Loucy (cell line): Measurements from ENCODE around the gene STX8.

Experiments
- EZH2phosphoT487 ChIP-seq: fragments of 200-600 bp; IDR thresholded peaks from 2 replicates; pipeline ENCODE4 v1.6.1; 2018; ENCODE audit warnings: antibody characterized with exemption, mild to moderate bottlenecking, moderate library complexity, borderline replicate concordance
- TF ChIP-seq, protein P1 (sequence below): fragments of 200-600 bp; sonication (generic); conservative IDR thresholded peaks from 2 replicates; pipeline ENCODE4 v1.5.1; 2014; ENCODE audit warnings: mild to moderate bottlenecking, antibody characterized with exemption, low read length

DNA sequence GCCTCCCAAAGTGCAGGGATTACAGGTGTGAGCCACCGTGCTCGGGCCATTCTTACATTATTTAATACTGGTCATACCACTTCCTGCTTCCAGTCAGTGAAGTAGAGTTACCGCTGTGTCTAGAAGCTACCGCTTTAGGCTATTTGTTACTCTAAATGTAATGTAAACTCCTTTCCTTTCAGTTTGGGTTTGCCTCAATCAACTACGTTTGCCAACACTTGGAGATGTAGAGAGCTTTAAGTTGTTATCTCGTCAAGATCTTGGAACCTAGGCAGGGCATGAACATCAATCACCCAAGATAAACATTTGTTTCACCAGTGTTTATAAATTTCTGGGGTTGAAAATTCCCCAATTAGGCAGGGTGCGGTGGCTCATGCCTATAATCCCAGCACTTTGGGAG, 275.9 kb downstream of the STX8 start:
- TF ChIP-seq, protein P1, sequence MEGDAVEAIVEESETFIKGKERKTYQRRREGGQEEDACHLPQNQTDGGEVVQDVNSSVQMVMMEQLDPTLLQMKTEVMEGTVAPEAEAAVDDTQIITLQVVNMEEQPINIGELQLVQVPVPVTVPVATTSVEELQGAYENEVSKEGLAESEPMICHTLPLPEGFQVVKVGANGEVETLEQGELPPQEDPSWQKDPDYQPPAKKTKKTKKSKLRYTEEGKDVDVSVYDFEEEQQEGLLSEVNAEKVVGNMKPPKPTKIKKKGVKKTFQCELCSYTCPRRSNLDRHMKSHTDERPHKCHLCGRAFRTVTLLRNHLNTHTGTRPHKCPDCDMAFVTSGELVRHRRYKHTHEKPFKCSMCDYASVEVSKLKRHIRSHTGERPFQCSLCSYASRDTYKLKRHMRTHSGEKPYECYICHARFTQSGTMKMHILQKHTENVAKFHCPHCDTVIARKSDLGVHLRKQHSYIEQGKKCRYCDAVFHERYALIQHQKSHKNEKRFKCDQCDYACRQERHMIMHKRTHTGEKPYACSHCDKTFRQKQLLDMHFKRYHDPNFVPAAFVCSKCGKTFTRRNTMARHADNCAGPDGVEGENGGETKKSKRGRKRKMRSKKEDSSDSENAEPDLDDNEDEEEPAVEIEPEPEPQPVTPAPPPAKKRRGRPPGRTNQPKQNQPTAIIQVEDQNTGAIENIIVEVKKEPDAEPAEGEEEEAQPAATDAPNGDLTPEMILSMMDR, result no peak
- TF ChIP-seq EZH2phosphoT487, result no peak
